GM11168 (cell line): ENCODE measurements around the gene KLHDC7B.

Experiments used
- in situ Hi-C: fragments of 300-500 bp; cut with MboI; formaldehyde crosslinking; loops from one replicate; pipeline ENCODE4 v1.12.0; 2022; ENCODE audit warnings: low sequenced_read_pairs; ENCODE audit not compliant: unreplicated experiment

KLHDC7B gene

DNA sequence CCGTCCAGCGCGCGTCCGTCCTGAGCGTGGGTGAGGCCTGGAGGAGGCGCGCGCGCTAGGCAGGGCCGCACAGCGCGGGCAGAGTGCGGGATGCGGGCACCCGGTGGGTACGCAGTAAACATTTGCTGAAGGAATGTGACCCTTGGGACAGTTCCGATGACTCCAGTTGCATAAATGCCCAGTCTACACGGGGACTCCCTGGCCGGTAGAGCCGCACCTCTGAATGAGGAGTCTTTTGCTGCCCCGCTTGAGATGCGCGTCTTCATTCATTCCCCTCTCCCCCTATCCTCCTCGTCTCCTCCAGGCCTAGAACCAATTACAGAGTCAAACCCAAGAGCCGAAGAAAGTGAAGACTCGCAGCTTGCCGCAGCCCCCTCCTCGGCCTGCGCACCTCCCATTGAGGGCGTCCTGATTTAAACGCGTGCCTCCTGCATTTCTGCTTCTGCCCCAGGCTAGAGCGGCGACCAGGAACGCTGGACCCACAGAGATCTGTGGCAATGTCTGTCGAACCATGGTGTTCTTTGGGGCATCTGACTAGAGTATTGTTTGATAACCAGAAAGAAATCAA, 37.7 kb downstream of the KLHDC7B start:
- in situ Hi-C loops, result no loop called here

DNA sequence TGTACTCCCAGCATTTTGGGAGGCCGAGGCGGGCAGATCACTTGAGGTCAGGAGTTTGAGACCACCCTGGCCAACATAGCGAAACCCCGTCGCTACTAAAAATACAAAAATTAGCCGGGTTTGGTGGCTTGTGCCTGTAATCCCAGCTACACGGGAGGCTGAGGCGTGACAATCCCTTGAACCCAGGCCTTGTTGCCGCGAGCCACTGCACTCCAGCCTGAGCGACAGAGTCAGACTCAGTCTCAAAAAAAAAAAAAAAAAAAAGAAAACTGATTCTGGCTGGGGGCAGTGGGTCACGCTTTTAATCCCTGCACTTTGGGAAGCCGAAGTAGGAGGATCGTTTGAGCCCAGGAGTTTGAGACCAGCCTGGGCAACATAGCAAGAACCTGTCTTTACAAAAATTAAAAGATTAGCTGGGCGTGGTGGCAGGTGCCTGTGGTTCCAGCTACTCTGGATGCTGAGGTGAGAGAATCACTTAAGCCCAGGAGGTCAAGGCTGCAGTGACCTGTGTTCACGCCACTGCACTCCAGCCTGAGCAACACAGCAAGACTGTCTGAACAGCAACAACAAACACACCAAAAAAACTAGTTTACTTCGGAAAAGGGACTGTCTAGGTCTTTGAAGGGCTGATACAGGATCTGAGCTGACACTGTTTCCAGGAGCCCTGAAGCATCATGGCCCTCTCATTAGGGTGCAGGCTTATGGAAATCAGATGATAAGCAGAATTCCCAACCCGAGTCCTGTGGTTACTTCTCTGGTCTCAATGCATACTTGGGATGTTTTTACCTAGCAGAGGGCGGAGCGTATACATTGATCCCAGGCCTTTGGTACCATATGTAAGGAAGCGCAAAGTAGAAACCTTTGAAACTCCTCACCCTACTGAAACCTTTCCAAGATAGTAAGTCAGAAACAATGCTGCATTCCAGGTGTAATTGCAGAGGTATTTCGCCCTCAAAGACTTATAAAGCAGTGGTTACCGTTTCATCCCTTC, 38.7 kb downstream of the KLHDC7B start:
- in situ Hi-C loops, result no loop called here

DNA sequence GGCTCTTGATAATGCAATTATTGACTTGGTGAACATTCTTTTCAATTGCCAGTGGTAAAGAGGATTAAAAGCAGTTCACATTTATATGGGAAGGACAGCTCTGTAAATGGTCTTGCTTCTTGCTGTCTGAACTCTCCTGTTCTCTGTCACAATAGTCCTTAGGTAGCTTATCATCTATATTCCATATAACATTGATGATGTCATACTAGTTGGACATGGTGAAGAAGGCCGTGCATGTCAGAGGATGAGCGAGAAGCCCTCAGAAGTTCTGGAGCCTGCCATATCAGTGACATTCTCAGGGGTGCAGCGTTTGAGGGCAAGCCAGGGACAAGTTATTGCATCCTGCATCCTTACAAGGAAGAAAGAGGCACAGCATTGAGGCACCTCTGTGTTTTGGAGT, 39.5 kb downstream of the KLHDC7B start:
- in situ Hi-C loops, result no loop called here

DNA sequence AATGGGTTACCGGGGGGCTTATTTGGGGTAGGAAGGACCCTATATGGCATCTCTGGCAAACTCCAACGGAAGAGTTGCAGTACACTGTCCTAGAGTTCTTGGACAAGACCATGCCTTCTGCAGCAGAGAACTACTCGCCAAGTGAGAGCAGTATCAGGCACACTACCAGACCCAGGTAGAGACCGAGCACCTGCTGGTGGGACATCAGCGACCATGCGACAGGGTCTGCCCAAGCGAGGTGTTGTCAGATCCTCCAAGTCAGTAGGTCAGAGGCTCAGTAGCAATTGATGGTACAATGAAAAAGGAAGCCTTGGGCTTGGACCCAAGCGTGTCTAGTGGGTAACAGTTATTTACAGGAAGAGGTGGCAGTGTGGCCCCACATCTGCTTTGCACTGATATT, 40.1 kb downstream of the KLHDC7B start:
- in situ Hi-C loops, result no loop called here

DNA sequence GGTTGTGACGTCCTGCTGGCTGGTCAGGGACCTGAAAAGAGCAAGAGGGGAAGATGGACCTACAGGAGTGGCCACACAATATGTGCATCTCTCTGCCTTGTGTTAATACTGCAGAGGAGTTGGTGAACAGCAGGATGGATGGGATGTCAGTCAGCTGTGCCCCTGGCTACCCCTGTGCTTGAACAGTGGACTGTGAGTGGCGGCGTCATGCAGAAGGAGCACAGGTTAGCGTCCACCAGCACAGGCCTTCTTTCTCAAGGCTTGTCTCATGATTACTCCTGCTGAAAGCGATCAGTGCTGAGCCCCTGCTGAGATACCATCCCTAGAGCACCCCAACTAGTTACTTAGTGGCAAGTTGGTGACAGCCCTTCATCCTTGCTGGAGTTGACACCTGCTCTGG, 40.7 kb downstream of the KLHDC7B start:
- in situ Hi-C loops, result no loop called here

DNA sequence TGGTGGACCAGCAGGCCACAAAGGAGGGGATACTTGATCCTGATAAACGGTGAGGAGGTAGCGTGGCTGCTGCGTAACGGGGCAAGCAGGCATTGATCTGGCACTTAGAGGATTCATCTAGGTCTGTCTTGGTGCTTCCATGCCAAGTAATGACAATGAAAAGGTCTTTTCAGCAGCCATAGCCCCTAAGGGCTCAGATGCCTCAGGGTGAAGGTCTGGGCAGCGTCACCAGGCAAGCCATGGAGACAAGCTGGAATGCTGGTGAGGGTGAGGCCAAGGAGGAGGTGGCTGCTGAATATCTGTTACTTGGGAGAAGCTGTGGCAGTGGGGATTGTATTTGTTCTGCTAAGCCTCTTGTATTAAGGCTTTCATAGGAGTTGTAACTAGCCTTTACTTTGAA, 41.7 kb downstream of the KLHDC7B start:
- in situ Hi-C loops, result no loop called here

DNA sequence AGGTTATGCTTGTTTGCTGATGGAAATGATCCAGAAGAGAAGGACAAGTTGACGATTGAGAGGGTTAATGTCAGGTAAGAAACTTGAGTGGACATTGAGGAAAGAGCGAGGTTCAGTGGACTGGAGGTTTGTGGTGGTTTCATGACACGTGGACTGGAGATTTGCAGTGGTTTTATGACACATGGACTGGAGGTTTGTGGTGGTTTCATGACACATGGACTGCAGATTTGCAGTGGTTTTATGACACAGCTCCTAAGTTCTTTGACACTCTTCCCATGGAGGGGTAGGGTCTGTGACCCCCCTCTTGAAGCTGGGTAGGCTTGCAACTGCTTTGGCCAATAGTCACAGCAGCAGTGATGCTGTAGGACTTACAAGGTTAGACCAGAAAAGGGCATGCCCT, 49.5 kb downstream of the KLHDC7B start:
- in situ Hi-C loops, result no loop called here

DNA sequence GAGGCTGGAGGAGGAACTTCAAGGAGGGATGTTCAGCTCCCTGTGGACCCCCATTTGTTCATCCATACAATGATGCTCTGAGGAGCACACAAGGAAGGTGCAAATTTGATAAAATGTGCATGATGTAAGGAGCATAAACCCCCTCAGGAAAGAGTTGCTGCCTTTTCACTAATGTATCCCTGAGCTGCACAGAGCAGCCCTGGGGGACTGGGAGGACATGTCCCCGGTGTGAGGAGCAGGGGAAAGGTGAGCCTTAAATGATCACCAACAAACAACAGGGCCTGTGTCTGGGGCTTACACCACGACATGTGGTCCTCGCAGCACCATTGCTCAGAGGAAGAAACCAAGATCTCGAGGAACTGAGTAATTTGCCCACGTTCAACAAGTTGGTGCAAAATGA, 51.4 kb downstream of the KLHDC7B start:
- in situ Hi-C loops, result no loop called here

DNA sequence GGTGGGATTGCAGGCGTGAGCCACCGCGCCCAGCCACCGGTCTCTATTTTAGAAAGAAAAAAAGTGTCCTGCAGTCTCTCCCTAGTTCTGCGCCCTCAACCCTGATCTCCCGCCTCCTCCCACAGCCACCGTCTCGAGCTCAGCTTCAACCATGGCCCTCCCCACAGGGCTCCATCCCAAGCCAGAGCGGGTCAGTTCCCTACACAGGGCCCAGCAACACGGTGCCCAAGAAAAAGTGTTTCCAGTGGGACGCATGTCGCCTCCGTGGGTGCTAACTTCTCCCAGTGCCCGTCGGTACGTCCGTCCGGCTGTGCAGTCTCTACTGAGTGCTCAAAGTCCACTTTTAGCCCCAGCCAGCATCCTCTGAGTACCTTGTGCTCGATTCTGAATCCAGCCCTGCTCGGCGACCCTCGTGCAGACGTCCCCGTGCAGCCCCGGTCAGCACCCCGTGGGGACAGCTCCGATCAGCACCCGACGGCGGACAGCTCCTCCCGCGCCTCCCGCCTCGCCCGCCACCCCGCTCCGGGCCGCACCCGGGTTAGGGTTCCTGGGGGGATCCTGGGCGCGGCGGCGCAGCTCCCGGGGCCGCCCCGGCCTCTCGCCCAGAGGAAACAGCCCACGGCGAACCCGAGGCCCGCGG, 54.2 kb downstream of the KLHDC7B start:
- in situ Hi-C loops, result no loop called here

DNA sequence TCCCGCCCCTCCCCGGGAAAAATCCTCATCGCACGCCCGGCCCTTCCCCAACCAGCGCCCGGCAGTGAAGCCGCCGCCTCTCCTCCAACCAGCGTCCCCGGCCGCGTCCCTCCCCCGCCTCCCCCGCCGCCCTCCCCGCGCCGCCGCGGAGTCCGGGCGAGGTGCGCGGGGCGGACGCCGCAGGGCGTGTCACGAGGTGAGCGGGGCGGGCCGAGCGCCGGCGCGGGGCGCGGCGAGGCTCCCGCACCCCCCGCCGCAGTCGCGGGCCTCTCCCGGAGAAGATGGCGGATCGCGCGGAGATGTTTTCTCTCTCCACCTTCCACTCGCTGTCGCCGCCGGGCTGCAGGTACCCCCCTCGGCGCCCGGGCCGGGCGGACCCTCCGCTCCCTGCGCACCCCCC, 54.8 kb downstream of the KLHDC7B start, which contains the start of gene MAPK8IP2:
Gene MAPK8IP2, plus strand, starts transcription at position 256 of the 400 bp plus-strand sequence. Its CDS starts 26 bp downstream, at position 282.
- in situ Hi-C loops, result no loop called here
